ENCODE measurements around the gene LAMA2. TPM values are rescaled to one million over a fixed set of nuclear protein-coding genes. Genes with fewer than 3 reads are reported as not detected.
A peak's percentile ranks its signal among the peaks of the same experiment; 100 is the strongest.

LAMA2 gene
- total and polyA plus RNA-seq, 2 donors (not counting 1 experiment from before 2014, with no cell fraction given) = 19.5 to 67.5 TPM

GRCh38 chr6:129184324-129184723, 301.4 kb downstream of the LAMA2 start:
- H3K4me2 ChIP-seq (ENCODE audit: extremely low read depth, insufficient read depth, low read length) = no peak overlapping the region
- H3K9ac ChIP-seq (ENCODE audit: insufficient read depth, low read length) = no peak overlapping the region
- no peaks in the 10 kb centered on the region for H3K36me3 ChIP-seq (ENCODE audit: control insufficient read depth, insufficient read depth, low read length)
- H2AFZ ChIP-seq (ENCODE audit: low read length) = no peak overlapping the region
- no peaks in the 10 kb centered on the region for H4K20me1 ChIP-seq (ENCODE audit: control insufficient read depth, extremely low read depth, insufficient read depth, low read length)
- no peak overlapping the region for H3K4me3 ChIP-seq (replicated peaks in 1 of 4; ENCODE audit: control extremely low read depth in 1 of 4, insufficient read depth in 1 of 4, low read depth in 3 of 4, low read length in 4 of 4)
- H3K9me3 ChIP-seq (ENCODE audit: control insufficient read depth, insufficient read depth, low read depth, low read length) = no peaks in the 10 kb centered on the region
- no peak for DNase-seq (ENCODE audit: low read depth in 2 of 2)
- peaks cover 3% of the 10 kb centered on the region for H3K4me1 ChIP-seq (ENCODE audit: control insufficient read depth, extremely low read depth, insufficient read depth, low read length)
- H3K27ac ChIP-seq (ENCODE audit: insufficient read depth, low read length) = no peak overlapping the region
- TF ChIP-seq CTCF (conservative IDR thresholded peaks at IDR 0.05 in 1 of 2, IDR thresholded peaks at IDR 0.05 in 1 of 2; ENCODE audit: low read depth in 1 of 2, low read length in 2 of 2) = no peak
- no peak for TF ChIP-seq EZH2 (IDR thresholded peaks at IDR 0.05; ENCODE audit: low read length, missing control alignments)
- no peaks in the 10 kb centered on the region for H3K27me3 ChIP-seq (ENCODE audit: control insufficient read depth, insufficient read depth, low read length)
- no peaks in the 10 kb centered on the region for H3K79me2 ChIP-seq (ENCODE audit: control insufficient read depth, insufficient read depth, low read length)

- no peak for TF ChIP-seq CTCF (conservative IDR thresholded peaks at IDR 0.05 in 1 of 2, IDR thresholded peaks at IDR 0.05 in 1 of 2; ENCODE audit: low read depth in 1 of 2, low read length in 2 of 2)
- no peak for TF ChIP-seq EZH2 (IDR thresholded peaks at IDR 0.05; ENCODE audit: low read length, missing control alignments)
- Histone ChIP-seq H3K79me2 (ENCODE audit: control insufficient read depth, insufficient read depth, low read length) (no peaks in the 10 kb centered on the region), H3K9ac (ENCODE audit: insufficient read depth, low read length) (no peak overlapping the region), H3K4me3 (replicated peaks in 1 of 4; ENCODE audit: control extremely low read depth in 1 of 4, insufficient read depth in 1 of 4, low read depth in 3 of 4, low read length in 4 of 4) (no peak overlapping the region), H2AFZ (ENCODE audit: low read length) (no peak overlapping the region), H3K4me2 (ENCODE audit: extremely low read depth, insufficient read depth, low read length) (no peak overlapping the region), H3K9me3 (ENCODE audit: control insufficient read depth, insufficient read depth, low read depth, low read length) (no peaks in the 10 kb centered on the region), H3K27me3 (ENCODE audit: control insufficient read depth, insufficient read depth, low read length) (no peaks in the 10 kb centered on the region), H4K20me1 (ENCODE audit: control insufficient read depth, extremely low read depth, insufficient read depth, low read length) (no peaks in the 10 kb centered on the region), H3K27ac (ENCODE audit: insufficient read depth, low read length) (no peak overlapping the region), H3K4me1 (ENCODE audit: control insufficient read depth, extremely low read depth, insufficient read depth, low read length) (peaks cover 3% of the 10 kb centered on the region), H3K36me3 (ENCODE audit: control insufficient read depth, insufficient read depth, low read length) (no peaks in the 10 kb centered on the region)
- DNase-seq (ENCODE audit: low read depth in 2 of 2) = peak; percentile 12 to 51
Measured at GRCh38 chr6:129184808-129185366, 301.9 kb downstream of the LAMA2 start.

GRCh38 chr6:129186988-129187387, 304.1 kb downstream of the LAMA2 start:
- no peak overlapping the region for H3K4me2 ChIP-seq (ENCODE audit: extremely low read depth, insufficient read depth, low read length)
- no peaks in the 10 kb centered on the region for H3K79me2 ChIP-seq (ENCODE audit: control insufficient read depth, insufficient read depth, low read length)
- H3K36me3 ChIP-seq (ENCODE audit: control insufficient read depth, insufficient read depth, low read length) = no peaks in the 10 kb centered on the region
- H3K9me3 ChIP-seq (ENCODE audit: control insufficient read depth, insufficient read depth, low read depth, low read length) = no peaks in the 10 kb centered on the region
- no peak overlapping the region for H3K27ac ChIP-seq (ENCODE audit: insufficient read depth, low read length)
- H3K4me3 ChIP-seq (replicated peaks in 1 of 4; ENCODE audit: control extremely low read depth in 1 of 4, insufficient read depth in 1 of 4, low read depth in 3 of 4, low read length in 4 of 4) = no peak overlapping the region
- no peaks in the 10 kb centered on the region for H4K20me1 ChIP-seq (ENCODE audit: control insufficient read depth, extremely low read depth, insufficient read depth, low read length)
- no peak overlapping the region for H3K9ac ChIP-seq (ENCODE audit: insufficient read depth, low read length)
- H3K27me3 ChIP-seq (ENCODE audit: control insufficient read depth, insufficient read depth, low read length) = no peaks in the 10 kb centered on the region
- DNase-seq (ENCODE audit: low read depth in 2 of 2) = peak; percentile 73 to 79
- no peak for TF ChIP-seq EZH2 (IDR thresholded peaks at IDR 0.05; ENCODE audit: low read length, missing control alignments)
- no peak for TF ChIP-seq CTCF (conservative IDR thresholded peaks at IDR 0.05 in 1 of 2, IDR thresholded peaks at IDR 0.05 in 1 of 2; ENCODE audit: low read depth in 1 of 2, low read length in 2 of 2)
- H3K4me1 ChIP-seq (ENCODE audit: control insufficient read depth, extremely low read depth, insufficient read depth, low read length) = peaks cover 3% of the 10 kb centered on the region
- no peak overlapping the region for H2AFZ ChIP-seq (ENCODE audit: low read length)

Data from fibroblast of lung (primary cell).